ENCODE data around the gene LMF1.

LMF1 gene

GRCh38 chr16:844638-845350 lies 126.0 kb downstream of the LMF1 start:
- no peaks in the 10 kb centered on the region for H3K9me3 ChIP-seq (ENCODE audit: insufficient read depth, low read length)
- H3K4me1 ChIP-seq (ENCODE audit: low read length), result no peaks in the 10 kb centered on the region
- no peaks in the 10 kb centered on the region for H3K27me3 ChIP-seq (ENCODE audit: low read depth, low read length)
- no peaks in the 10 kb centered on the region for H3K79me2 ChIP-seq (ENCODE audit: low read length)
- no peak overlapping the region for H3K4me2 ChIP-seq (ENCODE audit: low read length)
- no peaks in the 10 kb centered on the region for H3K36me3 ChIP-seq (replicated peaks; ENCODE audit: low read depth, low read length)
- H3K9ac ChIP-seq (ENCODE audit: low read length), result no peak overlapping the region
- H4K20me1 ChIP-seq (ENCODE audit: insufficient read depth, low read length), result no peaks in the 10 kb centered on the region
- no peak overlapping the region for H3K27ac ChIP-seq (ENCODE audit: low read length)
- no peak overlapping the region for H3K4me3 ChIP-seq (ENCODE audit: low read length)
- TF ChIP-seq CTCF (IDR thresholded peaks at IDR 0.05; ENCODE audit: low read depth, low read length) (no peak), EZH2phosphoT487 (IDR thresholded peaks at IDR 0.05; ENCODE audit: low read depth) (no peak)
- H2AFZ ChIP-seq (ENCODE audit: low read depth, low read length), result no peak overlapping the region

- H3K4me2 ChIP-seq (ENCODE audit: low read length), result no peak overlapping the region
- H3K27ac ChIP-seq (ENCODE audit: low read length), result no peak overlapping the region
- H4K20me1 ChIP-seq (ENCODE audit: insufficient read depth, low read length), result no peaks in the 10 kb centered on the region
- no peaks in the 10 kb centered on the region for H3K4me1 ChIP-seq (ENCODE audit: low read length)
- TF ChIP-seq EZH2phosphoT487 (IDR thresholded peaks at IDR 0.05; ENCODE audit: low read depth) (no peak), CTCF (IDR thresholded peaks at IDR 0.05; ENCODE audit: low read depth, low read length) (no peak)
- H3K9me3 ChIP-seq (ENCODE audit: insufficient read depth, low read length), result no peaks in the 10 kb centered on the region
- H3K9ac ChIP-seq (ENCODE audit: low read length), result no peak overlapping the region
- H3K79me2 ChIP-seq (ENCODE audit: low read length), result no peaks in the 10 kb centered on the region
- no peak overlapping the region for H3K4me3 ChIP-seq (ENCODE audit: low read length)
- no peaks in the 10 kb centered on the region for H3K27me3 ChIP-seq (ENCODE audit: low read depth, low read length)
- no peak overlapping the region for H2AFZ ChIP-seq (ENCODE audit: low read depth, low read length)
- H3K36me3 ChIP-seq (replicated peaks; ENCODE audit: low read depth, low read length), result no peaks in the 10 kb centered on the region
Measured at GRCh38 chr16:843771-844170, 127.0 kb downstream of the LMF1 start.

GRCh38 chr16:842711-843560 lies 127.8 kb downstream of the LMF1 start:
- no peak overlapping the region for H3K27ac ChIP-seq (ENCODE audit: low read length)
- no peak overlapping the region for H3K4me2 ChIP-seq (ENCODE audit: low read length)
- no peak overlapping the region for H3K9ac ChIP-seq (ENCODE audit: low read length)
- H2AFZ ChIP-seq (ENCODE audit: low read depth, low read length), result no peak overlapping the region
- TF ChIP-seq EZH2phosphoT487 (IDR thresholded peaks at IDR 0.05; ENCODE audit: low read depth) (no peak), CTCF (IDR thresholded peaks at IDR 0.05; ENCODE audit: low read depth, low read length) (no peak)
- no peaks in the 10 kb centered on the region for H3K27me3 ChIP-seq (ENCODE audit: low read depth, low read length)
- no peaks in the 10 kb centered on the region for H3K36me3 ChIP-seq (replicated peaks; ENCODE audit: low read depth, low read length)
- H4K20me1 ChIP-seq (ENCODE audit: insufficient read depth, low read length), result no peaks in the 10 kb centered on the region
- H3K4me3 ChIP-seq (ENCODE audit: low read length), result no peak overlapping the region
- H3K4me1 ChIP-seq (ENCODE audit: low read length), result no peaks in the 10 kb centered on the region
- H3K79me2 ChIP-seq (ENCODE audit: low read length), result no peaks in the 10 kb centered on the region
- no peaks in the 10 kb centered on the region for H3K9me3 ChIP-seq (ENCODE audit: insufficient read depth, low read length)

- Histone ChIP-seq H3K79me2 (ENCODE audit: low read length) (no peaks in the 10 kb centered on the region), H3K4me2 (ENCODE audit: low read length) (no peak overlapping the region), H3K27ac (ENCODE audit: low read length) (no peak overlapping the region), H3K9ac (ENCODE audit: low read length) (no peak overlapping the region), H3K4me1 (ENCODE audit: low read length) (no peaks in the 10 kb centered on the region), H3K27me3 (ENCODE audit: low read depth, low read length) (no peaks in the 10 kb centered on the region), H3K36me3 (replicated peaks; ENCODE audit: low read depth, low read length) (no peaks in the 10 kb centered on the region), H3K9me3 (ENCODE audit: insufficient read depth, low read length) (no peaks in the 10 kb centered on the region), H4K20me1 (ENCODE audit: insufficient read depth, low read length) (no peaks in the 10 kb centered on the region), H3K4me3 (ENCODE audit: low read length) (no peak overlapping the region), H2AFZ (ENCODE audit: low read depth, low read length) (no peak overlapping the region)
- no peak for TF ChIP-seq CTCF (IDR thresholded peaks at IDR 0.05; ENCODE audit: low read depth, low read length)
- no peak for TF ChIP-seq EZH2phosphoT487 (IDR thresholded peaks at IDR 0.05; ENCODE audit: low read depth)
Measured at GRCh38 chr16:842061-842476, 128.7 kb downstream of the LMF1 start.
